Stimulated activated naive CD4-positive, alpha-beta T cell (primary cell): Measurements from ENCODE around the gene ABCC11.
A peak's percentile ranks its signal among the peaks of the same experiment; 100 is the strongest.

ENCODE experiments used
- DNase-seq, 6 experiments: peaks; one replicate each; lab custom pipeline; 2025; lab: John Stamatoyannopoulos, UW

The ABCC11 gene

GRCh38 chr16:48129926-48130325, 117.4 kb downstream of the ABCC11 start:
- no peak for DNase-seq

GRCh38 chr16:48128769-48129168, 118.6 kb downstream of the ABCC11 start:
- no peak for DNase-seq

- no peak for DNase-seq
Observed at GRCh38 chr16:48126801-48127644, 120.3 kb downstream of the ABCC11 start.

DNA sequence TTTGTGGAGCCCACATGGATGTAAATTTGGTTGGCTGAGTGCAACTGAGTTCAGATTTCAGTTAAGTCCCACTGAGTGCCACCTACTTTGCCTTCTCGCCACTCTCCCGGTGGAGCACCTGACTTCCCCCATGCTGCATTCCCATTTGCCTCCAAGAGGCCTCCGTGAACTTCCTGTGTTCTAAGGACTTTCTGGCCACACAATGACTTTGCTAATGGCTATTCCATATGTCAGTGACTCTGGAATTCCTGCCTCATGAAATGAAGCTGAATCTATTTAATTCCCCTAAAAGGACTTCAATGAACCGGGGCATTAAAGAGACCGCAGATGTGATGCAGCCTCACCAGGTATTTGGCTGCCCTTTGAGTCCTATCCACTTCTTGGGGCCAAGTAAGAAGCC, 121.5 kb downstream of the ABCC11 start:
- no peak for DNase-seq

DNA sequence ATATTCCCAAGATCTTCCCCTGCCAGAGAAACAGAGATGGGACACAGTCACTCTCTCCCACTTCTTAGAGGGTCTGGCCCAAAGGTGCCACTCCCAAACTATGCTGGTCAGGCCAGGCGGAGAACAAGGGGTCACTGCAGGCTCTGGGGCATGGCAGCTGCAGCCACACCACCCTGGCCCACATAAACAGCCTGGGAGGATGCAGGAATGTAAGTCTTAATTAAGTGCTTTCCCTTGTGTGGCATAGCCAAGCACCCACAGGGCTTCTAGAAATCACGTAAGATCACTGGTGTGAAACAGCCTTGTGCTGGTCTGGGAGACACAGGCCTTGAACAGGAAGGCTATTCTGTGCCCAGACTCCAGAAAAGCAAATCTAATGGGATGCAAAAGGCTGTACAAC, 123.1 kb downstream of the ABCC11 start:
- DNase-seq = no peak

GRCh38 chr16:48123104-48123788, 124.1 kb downstream of the ABCC11 start:
- DNase-seq = no peak

DNA sequence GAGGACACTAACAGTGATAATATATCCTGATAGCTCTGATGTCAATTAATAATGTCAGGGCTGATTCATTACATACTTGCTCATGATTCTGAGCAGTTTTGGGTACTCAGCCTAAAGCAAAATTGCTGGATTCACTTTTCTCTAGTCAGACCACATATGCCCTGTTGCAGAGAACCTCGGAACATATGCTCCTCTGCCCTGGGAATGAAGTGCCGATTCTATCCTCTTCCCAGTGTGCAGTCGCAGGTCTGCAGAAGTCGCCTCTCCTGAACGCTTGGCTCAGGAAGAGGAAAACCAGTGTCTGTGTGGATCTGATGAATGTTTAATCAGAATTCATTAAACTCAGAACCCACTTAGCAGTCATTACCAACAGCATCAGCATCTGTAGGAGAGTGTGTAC, 126.1 kb downstream of the ABCC11 start:
- no peak for DNase-seq

GRCh38 chr16:48118841-48119240, 128.5 kb downstream of the ABCC11 start:
- DNase-seq = no peak

- peak in 4 of 6 experiments; percentile 13 to 27 (median 14) for DNase-seq
Observed at GRCh38 chr16:48117217-48118105, 129.9 kb downstream of the ABCC11 start.
